ENCODE data around the gene PNKP.

Gene PNKP

GRCh38 chr19:49866933-49867782 lies at the start of gene PNKP:
Gene PNKP (minus strand): TSS chr19:49867576. CDS start chr19:49867204, 372 bp downstream.
- peak; percentile 85 for DNase-seq (ENCODE audit: low read depth)

DNA sequence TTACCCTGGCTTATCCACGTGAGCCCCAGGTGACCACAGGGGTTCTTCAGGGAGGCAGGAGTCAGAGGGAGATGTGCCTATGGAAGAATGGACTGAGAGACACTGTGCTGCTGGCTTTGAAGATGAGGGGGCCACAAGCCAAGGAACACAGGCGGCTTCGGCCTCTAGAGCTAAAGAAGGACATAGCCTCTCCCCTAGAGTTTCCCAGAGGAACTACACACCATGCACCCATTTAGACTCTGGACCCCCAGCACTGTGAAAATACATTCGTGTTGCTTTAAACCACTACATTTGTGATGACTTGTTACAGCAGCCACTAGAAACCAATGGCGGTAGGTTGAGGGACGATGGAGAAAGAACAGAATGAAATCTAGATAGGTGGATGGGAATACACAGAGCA lies 47.9 kb upstream of the PNKP start:
- no peak for DNase-seq (ENCODE audit: low read depth)

DNA sequence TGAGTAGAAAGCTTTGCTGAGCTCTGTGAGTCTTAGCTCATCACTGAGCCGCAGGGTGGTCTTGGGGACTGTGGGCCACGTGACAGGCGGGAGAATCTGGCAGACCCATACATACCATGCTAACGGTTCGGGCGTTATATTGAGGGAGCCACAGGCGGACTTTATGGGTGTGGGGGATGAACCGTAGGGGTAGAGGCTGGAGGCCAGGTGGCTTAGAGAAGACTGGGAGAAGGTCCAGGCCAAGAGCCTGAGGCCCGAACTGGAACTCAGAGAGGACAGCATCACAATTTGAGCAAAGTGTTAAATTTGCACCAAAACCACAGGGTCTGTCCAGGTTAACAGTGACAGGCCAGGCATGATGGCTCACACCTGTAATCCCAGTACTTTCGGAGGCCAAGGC lies 46.3 kb upstream of the PNKP start:
- no peak for DNase-seq (ENCODE audit: low read depth)

DNA sequence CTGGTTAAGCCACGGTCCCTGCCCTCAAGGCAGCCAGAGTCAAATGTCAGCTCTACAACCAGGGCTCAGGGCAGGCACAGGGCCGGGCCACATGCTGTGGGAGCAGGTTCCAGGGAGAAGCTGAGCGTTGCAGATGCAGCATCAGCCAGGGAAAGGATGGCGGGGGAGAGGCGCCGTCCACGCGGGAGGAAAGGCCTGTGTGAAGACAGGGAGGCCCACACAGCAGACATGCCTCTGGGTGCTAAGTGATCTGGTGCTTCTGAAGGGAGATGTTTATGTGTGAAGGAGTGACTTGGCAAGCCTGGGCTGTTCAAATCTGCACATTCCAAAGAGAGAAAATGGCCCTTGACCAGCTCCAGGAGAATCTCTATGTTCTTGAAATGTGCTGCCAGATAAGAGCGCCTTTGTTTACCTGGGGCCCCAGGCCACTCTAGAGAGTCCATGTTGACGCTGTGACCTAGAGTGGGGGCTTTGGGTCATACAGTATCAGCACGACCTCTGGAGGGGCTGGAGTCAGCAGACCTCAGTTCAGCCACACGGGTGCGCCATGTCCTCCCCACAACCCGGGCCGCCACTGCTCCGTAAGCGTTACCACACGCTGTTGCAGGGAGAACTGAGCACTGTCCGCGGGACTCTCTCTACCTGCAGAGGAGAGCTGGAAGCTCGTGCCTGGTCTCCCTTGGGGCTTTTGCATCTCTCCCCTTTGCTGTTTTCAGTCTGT lies 45.7 kb upstream of the PNKP start:
- no peak for DNase-seq (ENCODE audit: low read depth)

DNA sequence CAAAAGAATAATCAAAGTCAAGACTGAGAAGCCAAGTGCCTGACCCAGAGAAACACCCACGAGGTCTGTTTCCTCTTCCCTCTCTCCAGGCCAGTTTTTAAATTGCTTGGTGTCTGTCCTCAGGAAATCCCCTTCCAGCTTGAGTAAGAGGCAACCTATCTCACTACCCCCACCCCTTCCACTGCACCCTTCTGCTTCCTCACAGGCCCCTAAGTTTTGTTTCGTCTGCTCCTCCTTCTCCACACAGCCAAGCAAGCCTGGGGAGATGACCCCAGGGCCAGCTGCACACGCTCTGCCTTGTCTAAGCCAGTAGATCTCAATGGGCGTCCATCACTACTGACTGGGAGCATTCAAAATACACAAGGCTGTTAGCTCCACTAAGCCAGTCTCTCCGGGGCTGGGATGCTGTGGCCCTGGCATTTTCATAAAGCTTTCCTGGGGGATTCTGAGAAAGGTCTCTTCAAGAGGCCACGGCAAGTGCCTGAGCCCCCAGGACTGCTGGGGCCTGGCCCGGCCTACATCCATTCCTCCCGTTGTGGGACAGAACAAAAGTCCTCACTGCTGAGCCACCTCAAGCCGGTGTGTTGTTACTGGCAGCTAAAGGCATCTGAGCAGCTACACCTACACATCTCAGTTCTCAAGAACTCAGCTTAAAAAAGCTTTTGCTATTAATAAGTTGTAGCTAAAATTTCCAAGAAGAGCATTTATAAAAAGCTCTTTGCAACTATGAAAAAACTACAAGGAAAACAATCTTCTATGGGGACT lies 44.2 kb upstream of the PNKP start:
- no peak for DNase-seq (ENCODE audit: low read depth)

DNA sequence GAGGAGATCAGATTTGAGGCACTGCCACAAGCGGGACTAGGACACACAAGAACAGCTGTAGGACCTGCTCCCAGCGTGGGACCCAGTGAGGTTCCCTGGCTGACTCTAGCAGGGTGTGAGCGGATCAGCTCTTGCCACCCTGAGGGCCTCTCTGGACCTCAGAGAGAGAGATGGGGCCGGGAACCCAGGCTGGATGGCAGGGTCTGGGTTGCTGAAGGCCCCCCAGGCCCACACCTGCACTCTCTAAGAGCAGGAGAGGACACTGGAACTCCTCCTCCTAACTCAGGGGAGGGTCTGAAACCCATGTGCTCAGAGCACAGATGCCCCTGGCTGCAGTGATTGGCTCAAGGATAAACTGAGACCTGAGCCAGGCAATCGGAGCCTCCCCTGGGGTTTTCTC lies 42.8 kb upstream of the PNKP start:
- DNase-seq (ENCODE audit: low read depth), result no peak

DNA sequence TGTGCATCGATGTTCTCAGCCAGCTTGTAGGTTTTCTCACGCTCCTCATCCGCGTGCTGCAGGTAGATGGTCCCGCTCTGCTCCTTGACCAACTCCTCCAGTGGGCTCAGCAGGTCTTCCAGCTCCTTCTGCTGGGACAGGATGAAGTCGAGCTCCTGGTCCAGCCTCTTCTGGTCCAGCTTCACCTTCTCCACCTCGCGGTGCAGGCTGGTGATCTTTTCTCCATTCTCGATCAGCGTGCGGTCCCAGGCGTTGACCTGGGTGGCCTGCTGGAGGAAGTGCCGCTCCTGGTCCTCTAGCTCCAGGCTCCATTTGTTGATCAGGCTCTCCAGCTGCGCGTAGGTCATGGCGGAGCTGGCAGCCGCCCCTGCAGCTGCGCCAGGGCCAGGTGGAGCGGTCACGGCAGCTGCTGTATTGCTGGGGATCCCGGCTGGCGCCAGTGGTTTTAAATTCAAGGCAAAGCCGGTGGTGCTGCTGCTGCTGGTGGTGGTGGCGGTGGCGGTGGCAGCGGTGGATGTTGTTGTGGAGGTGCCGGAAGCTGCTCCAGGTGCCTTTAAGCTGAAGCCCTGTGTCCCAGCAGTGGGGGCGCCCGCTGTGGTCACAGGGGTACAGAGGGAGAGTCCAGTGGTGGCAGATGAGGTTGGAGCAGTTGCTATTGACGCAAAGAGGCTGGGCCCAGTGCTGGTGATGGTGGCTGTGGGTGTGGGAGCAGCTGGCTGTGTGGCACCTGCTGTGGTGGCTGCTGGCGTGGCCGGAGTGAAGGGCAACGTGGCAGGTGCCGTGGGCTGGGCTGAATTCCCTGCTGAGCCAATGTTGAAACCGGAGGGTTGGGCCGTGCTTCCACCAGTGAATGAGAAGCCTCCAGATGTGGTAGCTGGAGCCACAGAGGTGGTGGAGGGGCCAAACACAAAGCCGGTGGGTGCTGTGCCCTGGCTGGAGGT lies 41.4 kb upstream of the PNKP start:
- DNase-seq (ENCODE audit: low read depth), result no peak

GRCh38 chr19:49907745-49908446 lies 40.5 kb upstream of the PNKP start:
- DNase-seq (ENCODE audit: low read depth), result no peak

DNA sequence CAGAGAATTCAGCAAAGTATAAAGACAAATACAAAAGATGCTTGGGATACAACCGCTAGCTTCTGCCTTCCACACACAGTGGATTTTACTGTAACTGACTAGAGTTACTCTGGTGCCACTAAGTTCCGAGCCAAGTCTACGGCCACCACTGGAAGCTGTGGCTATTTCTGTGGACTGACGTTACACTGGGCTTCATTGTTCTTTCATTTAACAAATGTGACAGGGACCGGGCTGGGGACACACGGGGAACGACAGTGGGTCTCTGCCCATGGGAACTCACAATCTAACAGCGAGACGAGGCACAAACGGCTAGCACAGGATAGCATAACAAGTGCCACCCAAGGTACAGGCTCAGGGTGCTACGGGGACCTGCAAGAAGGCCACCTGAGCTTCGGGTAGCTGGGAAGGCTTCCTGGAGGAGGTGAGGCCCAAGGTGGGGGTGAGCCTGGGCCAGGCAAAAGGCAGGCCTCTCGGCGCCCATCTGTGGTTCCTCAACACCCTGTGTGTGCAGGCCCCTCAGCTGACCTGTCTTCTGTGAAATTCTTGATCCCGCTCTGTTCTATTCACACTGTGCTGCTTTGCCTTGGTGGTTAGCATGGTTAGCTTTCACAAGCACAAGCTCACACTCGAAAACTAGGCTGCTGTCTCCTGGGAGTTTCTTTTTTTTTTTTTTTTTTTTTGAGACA lies 39.6 kb upstream of the PNKP start:
- no peak for DNase-seq (ENCODE audit: low read depth)

- DNase-seq (ENCODE audit: low read depth), result no peak
Observed at GRCh38 chr19:49904136-49904535, 36.8 kb upstream of the PNKP start.

GRCh38 chr19:49896863-49897621 lies 29.7 kb upstream of the PNKP start, which contains the start of gene IL4I1:
Gene IL4I1 (minus strand): TSS chr19:49896887. CDS start chr19:49896160, 727 bp downstream.
- peak; percentile 33 for DNase-seq (ENCODE audit: low read depth)

GRCh38 chr19:49895566-49896297 lies 28.4 kb upstream of the PNKP start:
- DNase-seq (ENCODE audit: low read depth), result no peak

DNA sequence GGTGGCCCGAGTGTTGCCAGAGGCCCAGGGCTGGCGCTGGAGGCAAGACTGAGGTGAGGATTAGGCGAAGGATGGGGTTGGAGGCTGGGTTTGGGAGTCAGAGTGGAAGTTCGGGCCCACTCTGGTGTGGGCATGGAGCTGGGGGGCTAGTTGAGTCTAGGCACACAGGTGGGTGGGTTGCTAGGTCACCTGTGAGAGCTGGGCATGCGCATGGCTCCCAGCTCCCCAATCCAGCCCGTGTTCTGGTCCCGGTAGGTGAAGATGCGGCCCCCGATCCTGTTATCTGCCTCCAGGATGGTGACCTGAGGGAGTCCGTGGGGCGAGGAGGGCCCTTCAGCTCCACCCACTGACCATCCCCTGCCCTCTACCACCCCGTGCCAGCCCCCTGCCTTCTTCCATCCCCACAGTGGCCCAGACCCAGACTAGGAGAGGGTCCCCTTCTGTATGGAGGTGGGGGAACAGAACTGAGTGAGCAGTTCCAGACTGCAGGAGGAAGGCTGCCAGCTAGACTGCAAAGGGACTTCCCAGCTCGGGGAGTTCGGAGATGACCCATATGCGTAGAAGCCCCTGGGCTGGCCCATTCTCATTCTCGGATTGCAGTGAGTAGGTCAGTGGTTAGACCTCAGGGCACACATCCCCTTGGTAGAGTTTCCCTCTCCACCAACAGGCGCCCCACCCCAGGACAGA lies 27.6 kb upstream of the PNKP start:
- DNase-seq (ENCODE audit: low read depth), result no peak

DNA sequence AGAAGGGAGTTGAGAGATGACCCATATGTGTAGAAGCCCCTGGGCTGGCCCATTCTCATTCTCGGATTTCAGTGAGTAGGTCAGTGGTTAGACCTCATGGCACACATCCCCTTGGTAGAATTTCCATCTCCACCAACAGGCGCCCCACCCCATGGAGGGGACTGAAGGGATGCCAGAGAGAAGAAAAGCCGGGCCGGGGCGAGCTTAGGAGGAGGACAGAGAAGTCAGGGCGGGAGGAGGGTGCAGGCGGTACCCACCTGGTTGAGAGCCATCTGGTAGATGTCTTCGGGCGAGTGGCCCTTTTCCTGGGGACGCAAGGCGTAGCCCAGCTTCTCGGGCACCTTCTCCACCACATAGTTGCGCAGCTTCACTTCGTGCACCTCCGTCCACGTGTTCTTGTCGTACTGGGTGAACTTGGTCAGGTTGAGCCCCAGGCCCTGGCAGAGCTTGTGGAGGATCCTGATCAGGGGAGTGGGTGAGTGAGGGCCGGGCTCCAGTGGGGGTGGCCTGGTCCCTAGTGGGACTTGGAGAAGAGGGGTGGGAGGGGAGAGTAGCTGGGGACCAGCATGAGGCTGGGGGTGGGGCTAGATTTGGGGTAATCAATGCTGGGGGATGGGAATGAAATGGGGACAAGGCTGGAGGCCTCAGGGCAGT lies 26.8 kb upstream of the PNKP start:
- no peak for DNase-seq (ENCODE audit: low read depth)

DNA sequence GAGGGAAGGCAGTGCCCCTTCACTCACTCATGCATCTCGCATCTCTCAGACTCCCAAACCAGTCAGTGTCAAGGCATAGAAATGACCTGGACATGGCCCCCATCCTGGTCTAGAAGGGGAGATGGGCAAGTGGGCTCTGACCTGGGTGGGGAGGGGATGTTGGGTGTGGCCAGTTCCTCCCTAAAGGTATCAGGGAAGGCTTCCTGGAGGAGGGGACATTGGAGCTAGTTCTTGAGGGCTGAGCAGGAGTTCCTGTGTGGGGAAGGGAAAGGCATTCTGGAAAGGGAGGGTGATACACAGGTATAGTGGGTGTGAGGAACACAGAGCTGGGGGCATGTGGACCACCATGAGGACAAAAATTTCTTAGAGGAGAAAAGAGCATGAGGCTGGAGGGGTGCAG lies 25.3 kb upstream of the PNKP start:
- DNase-seq (ENCODE audit: low read depth), result no peak

GRCh38 chr19:49891393-49891792 lies 24.0 kb upstream of the PNKP start:
- no peak for DNase-seq (ENCODE audit: low read depth)
